GM19240 (cell line): Measurements from ENCODE around the gene EME1.
A peak's percentile ranks its signal among the peaks of the same experiment; 100 is the strongest.
"Not testable (repeated sequence)": the region's sequence is repeated elsewhere in the genome, so short reads cannot be mapped to it uniquely, and the experiment has no call there.

Source experiments
- DNase-seq: peaks from one replicate; pipeline ENCODE4 v3.0.0; 2011; ENCODE audit warnings: low spot score; ENCODE audit not compliant: insufficient read length

EME1 gene

DNA sequence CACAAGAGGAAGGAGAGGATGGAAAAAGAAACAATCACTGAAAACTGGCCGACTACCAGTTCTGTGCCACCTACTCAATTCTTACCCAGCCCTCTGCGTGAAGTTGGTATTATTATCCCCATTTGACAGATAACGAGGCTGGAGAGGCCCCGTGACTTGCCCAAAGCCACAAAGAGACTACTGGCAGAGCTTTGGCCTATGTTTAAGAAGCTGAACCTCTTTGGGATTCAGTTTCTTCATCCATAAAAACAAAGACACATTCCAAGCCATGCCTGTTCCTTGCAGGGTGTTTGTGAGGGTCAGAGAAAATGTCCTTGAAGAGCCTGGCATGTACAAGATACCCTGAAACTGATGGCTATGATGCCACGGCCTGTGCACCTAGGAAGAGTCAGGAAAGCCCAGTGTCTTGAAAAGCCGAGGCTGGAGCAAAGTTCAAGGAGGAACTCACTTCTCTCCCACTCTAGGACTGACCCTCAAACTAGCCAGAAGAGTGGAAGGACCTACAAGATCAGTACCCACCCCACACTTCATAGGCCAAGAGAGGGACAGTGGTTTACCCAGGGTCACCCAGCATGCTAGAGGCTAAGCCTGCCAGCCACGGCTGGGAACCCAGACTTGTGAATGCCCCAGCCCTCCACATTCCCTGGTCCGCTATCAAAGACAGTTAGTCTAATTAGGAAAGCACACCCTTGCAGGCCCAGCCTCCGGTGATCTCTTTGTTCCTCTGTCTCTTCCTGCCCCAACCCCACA is 51.4 kb downstream of the EME1 start:
- DNase-seq = no peak

GRCh38 chr17:50424996-50425681 is 52.1 kb downstream of the EME1 start:
- no peak for DNase-seq

GRCh38 chr17:50425682-50426471 is 52.8 kb downstream of the EME1 start, which contains the start of gene ACSF2:
Gene ACSF2 (plus strand): TSS chr17:50426218. CDS start chr17:50426262, 44 bp downstream.
- DNase-seq = peak; percentile 48

DNA sequence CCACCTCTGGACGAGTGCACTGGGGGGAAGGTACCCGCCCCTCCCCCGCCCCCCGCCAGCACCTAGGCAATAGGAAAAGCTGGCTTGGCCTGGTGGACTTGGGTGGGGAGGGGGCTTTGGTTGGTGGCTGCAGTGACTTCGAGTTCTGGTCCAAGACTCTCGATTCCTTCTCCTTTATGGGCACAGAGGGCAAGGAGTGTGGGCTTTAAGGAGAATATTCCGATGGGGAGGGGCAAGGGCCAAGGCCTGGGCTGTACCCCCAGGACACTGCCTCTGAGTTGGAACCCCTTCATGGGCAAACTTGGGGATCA is 53.4 kb downstream of the EME1 start:
- DNase-seq = no peak

- DNase-seq = peak; percentile 28
Measured at GRCh38 chr17:50426814-50427787, 54.1 kb downstream of the EME1 start.

DNA sequence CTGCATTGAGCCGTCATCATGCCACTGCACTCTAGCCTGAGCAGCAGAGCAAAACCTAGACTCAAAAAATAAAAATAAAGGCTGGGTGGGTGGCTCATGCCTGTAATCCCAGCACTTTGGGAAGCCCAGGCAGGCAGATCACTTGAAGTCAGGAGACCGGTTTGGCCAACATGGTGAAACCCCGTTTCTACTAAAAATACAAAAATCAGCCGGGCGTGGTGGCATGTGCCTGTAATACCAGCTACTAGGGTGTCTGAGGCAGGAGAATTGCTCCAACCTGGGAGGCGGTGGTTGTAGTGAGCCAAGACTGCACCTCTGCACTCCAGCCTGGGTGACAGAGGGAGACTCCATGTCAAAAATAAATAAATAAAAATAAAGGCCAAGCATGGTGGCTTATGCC is 55.1 kb downstream of the EME1 start:
- DNase-seq = not testable (repeated sequence)

DNA sequence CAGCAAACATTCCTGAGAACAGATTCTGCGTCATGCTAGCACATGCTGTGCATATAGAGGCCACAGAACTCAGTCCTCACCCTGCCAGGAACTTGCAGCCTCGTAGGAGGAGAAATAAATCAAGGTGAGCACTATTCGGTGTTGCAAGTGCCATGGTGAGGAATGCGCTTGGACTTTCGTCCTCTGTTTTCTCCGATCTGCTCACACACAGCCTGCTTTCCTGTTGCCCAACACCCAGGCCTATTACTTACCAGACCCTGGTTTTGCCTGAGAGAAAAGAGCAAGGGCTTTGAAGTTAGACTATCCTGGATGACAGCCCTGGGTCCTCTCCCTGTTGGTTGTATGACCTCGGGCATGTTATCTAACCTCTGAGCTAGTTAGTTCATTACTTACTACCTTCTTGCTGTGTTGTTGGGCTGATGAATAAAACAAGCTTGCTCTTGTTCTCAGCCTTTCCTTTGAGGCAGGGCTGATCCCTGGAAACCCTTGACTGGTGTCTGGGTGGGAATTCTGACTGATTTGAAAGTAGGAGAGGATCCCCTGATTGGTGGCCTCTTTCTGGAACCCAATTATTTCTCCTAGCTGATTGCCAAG is 55.9 kb downstream of the EME1 start:
- no peak for DNase-seq

DNA sequence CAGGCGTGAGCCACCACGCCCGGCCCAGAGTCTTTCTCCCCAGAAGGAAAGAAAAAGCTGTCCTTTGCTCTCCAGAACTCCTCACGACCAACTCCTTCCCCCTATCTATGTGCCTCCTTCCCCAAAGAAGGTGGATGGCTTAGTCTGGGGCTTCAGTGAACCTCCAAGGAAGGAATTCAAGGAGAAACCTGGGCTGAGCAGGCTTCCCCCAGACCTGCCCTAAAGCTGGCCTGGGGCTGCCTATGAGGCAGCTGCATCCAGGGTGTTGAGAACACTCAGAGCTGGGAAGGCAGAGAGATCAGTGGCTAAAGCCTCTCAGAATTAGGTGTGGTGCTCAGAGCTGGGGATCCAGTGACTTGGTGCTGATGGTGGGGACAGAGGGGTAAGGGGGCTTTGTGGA is 56.8 kb downstream of the EME1 start:
- no peak for DNase-seq
